ENCODE results near the gene USP10. TPM values are rescaled to one million over a fixed set of nuclear protein-coding genes. Genes with fewer than 3 reads are reported as not detected.

Gene USP10
- polyA plus RNA-seq, 1 experiment = 55.1 TPM

DNA sequence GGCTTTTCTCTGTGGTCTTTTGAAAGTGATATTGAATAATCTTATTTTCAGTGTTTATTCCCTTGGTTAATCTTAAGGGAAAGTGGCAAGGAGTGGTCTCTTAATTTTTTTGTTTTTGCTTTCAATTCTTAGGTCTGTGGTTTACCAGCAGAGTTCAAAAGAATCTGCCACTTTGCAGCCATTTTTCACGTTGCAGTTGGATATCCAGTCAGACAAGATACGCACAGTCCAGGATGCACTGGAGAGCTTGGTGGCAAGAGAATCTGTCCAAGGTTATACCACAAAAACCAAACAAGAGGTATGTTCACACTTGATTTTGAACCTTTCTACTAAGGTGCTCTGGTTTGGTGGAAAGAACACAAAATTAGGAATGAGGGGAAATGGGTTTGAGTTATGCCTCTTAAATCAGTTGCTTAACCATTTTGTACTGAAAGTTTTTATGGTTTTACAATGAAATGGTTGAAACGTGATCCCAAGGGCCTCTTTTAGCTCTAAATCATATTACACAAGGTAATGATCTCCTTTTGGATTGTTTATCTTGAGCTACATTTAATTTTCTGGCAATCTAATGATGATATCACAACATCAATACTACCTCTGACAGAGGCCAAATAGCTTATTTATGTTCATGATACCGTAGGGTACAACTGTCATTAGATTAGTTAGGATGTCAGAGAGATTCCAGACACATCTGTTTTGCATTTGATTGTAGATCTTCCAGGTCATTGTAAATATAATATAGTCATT, 68.4 kb downstream of the USP10 start:
- no peak for DNase-seq (ENCODE audit: low read depth)
- ChIA-PET POLR2A (interaction anchor here (0.7 kb wide), 1 partner anchor 44 kb away, joined by 5 read pairs; no protein-coding TSS in a partner anchor), CTCF (interaction anchor here (0.9 kb wide), 1 partner anchor 14 kb away, joined by 4 read pairs; no protein-coding TSS in a partner anchor)
- Histone ChIP-seq H3K36me3 (ENCODE audit: control insufficient read depth, insufficient read depth, low read length) (peaks cover 14% of the 10 kb centered on the region), H3K27me3 (ENCODE audit: control insufficient read depth, insufficient read depth, low read length) (no peaks in the 10 kb centered on the region), H3K4me3 (ENCODE audit: low read depth, low read length) (no peak overlapping the region)
- TF ChIP-seq, protein P1, sequence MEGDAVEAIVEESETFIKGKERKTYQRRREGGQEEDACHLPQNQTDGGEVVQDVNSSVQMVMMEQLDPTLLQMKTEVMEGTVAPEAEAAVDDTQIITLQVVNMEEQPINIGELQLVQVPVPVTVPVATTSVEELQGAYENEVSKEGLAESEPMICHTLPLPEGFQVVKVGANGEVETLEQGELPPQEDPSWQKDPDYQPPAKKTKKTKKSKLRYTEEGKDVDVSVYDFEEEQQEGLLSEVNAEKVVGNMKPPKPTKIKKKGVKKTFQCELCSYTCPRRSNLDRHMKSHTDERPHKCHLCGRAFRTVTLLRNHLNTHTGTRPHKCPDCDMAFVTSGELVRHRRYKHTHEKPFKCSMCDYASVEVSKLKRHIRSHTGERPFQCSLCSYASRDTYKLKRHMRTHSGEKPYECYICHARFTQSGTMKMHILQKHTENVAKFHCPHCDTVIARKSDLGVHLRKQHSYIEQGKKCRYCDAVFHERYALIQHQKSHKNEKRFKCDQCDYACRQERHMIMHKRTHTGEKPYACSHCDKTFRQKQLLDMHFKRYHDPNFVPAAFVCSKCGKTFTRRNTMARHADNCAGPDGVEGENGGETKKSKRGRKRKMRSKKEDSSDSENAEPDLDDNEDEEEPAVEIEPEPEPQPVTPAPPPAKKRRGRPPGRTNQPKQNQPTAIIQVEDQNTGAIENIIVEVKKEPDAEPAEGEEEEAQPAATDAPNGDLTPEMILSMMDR (IDR thresholded peaks at IDR 0.05; ENCODE audit: insufficient read depth, low read depth, low read length) = no peak

- CTCF ChIA-PET = interaction anchor here (0.9 kb wide), 1 partner anchor 15 kb away, joined by 4 read pairs; no protein-coding TSS in a partner anchor
- TF ChIP-seq, protein P1 (IDR thresholded peaks at IDR 0.05; ENCODE audit: insufficient read depth, low read depth, low read length) = no peak
- POLR2A ChIA-PET = interaction anchor here (0.7 kb wide), 1 partner anchor 43 kb away, joined by 5 read pairs; no protein-coding TSS in a partner anchor
- Histone ChIP-seq H3K4me3 (ENCODE audit: low read depth, low read length) (no peak overlapping the region), H3K36me3 (ENCODE audit: control insufficient read depth, insufficient read depth, low read length) (peaks cover 10% of the 10 kb centered on the region), H3K27me3 (ENCODE audit: control insufficient read depth, insufficient read depth, low read length) (no peaks in the 10 kb centered on the region)
- DNase-seq (ENCODE audit: low read depth) = no peak
These were observed 69.0 kb downstream of the USP10 start for GRCh38 chr16:84768808-84769197.

DNA sequence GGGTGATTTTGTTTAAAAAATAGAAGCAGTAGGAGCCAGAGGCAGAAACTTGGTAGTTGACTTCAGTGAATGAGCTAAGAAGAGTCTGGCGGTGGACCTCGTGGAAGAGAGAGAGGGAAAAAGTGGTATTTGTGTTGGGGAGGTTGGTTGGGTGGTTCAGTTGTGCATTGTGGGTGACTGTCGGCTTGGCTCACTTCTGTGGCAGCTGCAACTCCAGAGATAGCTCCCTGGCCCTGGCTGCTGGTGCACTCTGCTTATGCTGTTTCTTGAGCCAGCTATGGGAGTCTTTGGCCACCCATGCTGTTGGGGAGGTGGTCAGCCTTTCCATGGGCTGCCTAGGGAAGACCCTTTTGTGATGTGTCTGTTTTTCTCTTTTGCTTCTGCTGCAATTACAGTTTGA, 69.6 kb downstream of the USP10 start:
- H3K36me3 ChIP-seq (ENCODE audit: control insufficient read depth, insufficient read depth, low read length) = peaks cover 6% of the 10 kb centered on the region
- H3K4me3 ChIP-seq (ENCODE audit: low read depth, low read length) = no peak overlapping the region
- CTCF ChIA-PET = interaction anchor here (0.9 kb wide), 1 partner anchor 15 kb away, joined by 4 read pairs; no protein-coding TSS in a partner anchor
- POLR2A ChIA-PET = no interaction called here
- no peaks in the 10 kb centered on the region for H3K27me3 ChIP-seq (ENCODE audit: control insufficient read depth, insufficient read depth, low read length)
- no peak for DNase-seq (ENCODE audit: low read depth)
- TF ChIP-seq, protein P1 (IDR thresholded peaks at IDR 0.05; ENCODE audit: insufficient read depth, low read depth, low read length) = no peak

GRCh38 chr16:84773312-84773711, 73.5 kb downstream of the USP10 start:
- ChIA-PET POLR2A (no interaction called here), CTCF (interaction anchor here (0.6 to 1.4 kb wide), 5 partner anchors 15 to 198 kb away, joined by 3 to 6 read pairs (median 3); no protein-coding TSS in a partner anchor)
- Histone ChIP-seq H3K4me3 (ENCODE audit: low read depth, low read length) (no peak overlapping the region), H3K27me3 (ENCODE audit: control insufficient read depth, insufficient read depth, low read length) (no peaks in the 10 kb centered on the region), H3K36me3 (ENCODE audit: control insufficient read depth, insufficient read depth, low read length) (peaks cover 20% of the 10 kb centered on the region)
- no peak for DNase-seq (ENCODE audit: low read depth)
- TF ChIP-seq, protein P1 (IDR thresholded peaks at IDR 0.05; ENCODE audit: insufficient read depth, low read depth, low read length) = no peak

DNA sequence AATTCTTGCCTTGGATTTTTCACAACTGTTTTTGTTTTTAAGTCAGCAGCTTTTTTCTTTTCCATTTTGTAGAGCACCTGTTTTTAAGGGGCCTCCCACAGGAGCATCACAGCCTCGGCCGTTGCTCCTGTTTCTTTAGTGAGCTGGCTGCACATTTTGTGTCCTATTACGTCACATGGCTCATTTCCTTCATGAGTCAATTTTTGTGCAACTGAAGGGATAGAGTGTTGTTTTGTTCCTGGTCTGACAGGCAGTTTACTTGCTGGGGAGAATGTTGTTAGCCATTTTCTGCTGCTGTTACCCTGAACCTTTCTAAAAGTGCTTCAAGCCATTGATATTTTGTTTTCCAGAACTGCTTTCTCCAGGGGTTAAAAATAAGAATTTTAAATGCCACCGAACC, 75.0 kb downstream of the USP10 start:
- TF ChIP-seq, protein P1 (IDR thresholded peaks at IDR 0.05; ENCODE audit: insufficient read depth, low read depth, low read length) = no peak
- Histone ChIP-seq H3K4me3 (ENCODE audit: low read depth, low read length) (no peak overlapping the region), H3K27me3 (ENCODE audit: control insufficient read depth, insufficient read depth, low read length) (no peaks in the 10 kb centered on the region), H3K36me3 (ENCODE audit: control insufficient read depth, insufficient read depth, low read length) (peaks cover 22% of the 10 kb centered on the region)
- peak; percentile 57 for DNase-seq (ENCODE audit: low read depth)
- ChIA-PET CTCF (interaction anchor here (1.3 kb wide), 2 partner anchors 20 to 48 kb away, joined by 4 read pairs; no protein-coding TSS in a partner anchor), POLR2A (no interaction called here)
